NCI-H748 treated with DMSO at 0.1 percent for 48 hours (cell line): Measurements from ENCODE around the gene MCM3AP.
"Not testable (repeated sequence)": the region's sequence is repeated elsewhere in the genome, so short reads cannot be mapped to it uniquely, and the experiment has no call there.

Experiments
- DNase-seq: peaks from one replicate; lab custom pipeline; 2025; lab: John Stamatoyannopoulos, UW

MCM3AP gene

GRCh38 chr21:46203203-46203600 lies 82.2 kb downstream of the MCM3AP start:
- no peak for DNase-seq

- no peak for DNase-seq
Observed at GRCh38 chr21:46202592-46203202, 82.7 kb downstream of the MCM3AP start.

- DNase-seq = not testable (repeated sequence)
Observed at GRCh38 chr21:46200877-46201803, 84.3 kb downstream of the MCM3AP start.

- DNase-seq = no peak
Observed at GRCh38 chr21:46199436-46200373, 85.7 kb downstream of the MCM3AP start.

GRCh38 chr21:46196733-46197132 lies 88.7 kb downstream of the MCM3AP start:
- no peak for DNase-seq

GRCh38 chr21:46195595-46196195 lies 89.7 kb downstream of the MCM3AP start:
- no peak for DNase-seq

- no peak for DNase-seq
Observed at GRCh38 chr21:46194374-46195334, 90.8 kb downstream of the MCM3AP start.

- DNase-seq = no peak
Observed at GRCh38 chr21:46193829-46194373, 91.5 kb downstream of the MCM3AP start.

- DNase-seq = no peak
Observed at GRCh38 chr21:46191686-46192575, 93.5 kb downstream of the MCM3AP start.

GRCh38 chr21:46191257-46191685 lies 94.1 kb downstream of the MCM3AP start:
- no peak for DNase-seq

- DNase-seq = no peak
Observed at GRCh38 chr21:46190491-46191131, 94.8 kb downstream of the MCM3AP start.

GRCh38 chr21:46189959-46190490 lies 95.4 kb downstream of the MCM3AP start:
- DNase-seq = no peak

- DNase-seq = no peak
Observed at GRCh38 chr21:46189213-46189958, 96.0 kb downstream of the MCM3AP start.

GRCh38 chr21:46188226-46189212 lies 96.9 kb downstream of the MCM3AP start:
- no peak for DNase-seq

GRCh38 chr21:46187814-46188213 lies 97.6 kb downstream of the MCM3AP start:
- DNase-seq = no peak

- DNase-seq = no peak
Observed at GRCh38 chr21:46187261-46187660, 98.2 kb downstream of the MCM3AP start.
